ENCODE data around the gene NELL2.

NELL2 gene

GRCh38 chr12:44869503-44869902 is 6.6 kb downstream of the NELL2 start:
- Mint-ChIP-seq H3K9me3 (peaks cover 0 to 7% of the 10 kb centered on the region in 2 donors), H3K27me3 (peaks cover 18 to 19% of the 10 kb centered on the region in 2 donors), H3K27ac (no peak overlapping the region), H3K4me1 (no peaks in the 10 kb centered on the region), H3K4me3 (no peak overlapping the region), H3K36me3 (no peaks in the 10 kb centered on the region)
- no peak for DNase-seq
- no peak for ATAC-seq (replicated peaks)

GRCh38 chr12:44863867-44864266 is 12.2 kb downstream of the NELL2 start:
- Mint-ChIP-seq H3K27ac (no peak overlapping the region), H3K27me3 (peaks cover 0 to 4% of the 10 kb centered on the region in 2 donors), H3K4me1 (no peaks in the 10 kb centered on the region), H3K4me3 (no peak overlapping the region), H3K9me3 (peaks cover 8 to 10% of the 10 kb centered on the region in 2 donors), H3K36me3 (no peaks in the 10 kb centered on the region)
- no peak for ATAC-seq (replicated peaks)
- no peak for DNase-seq

GRCh38 chr12:44859998-44860689 is 16.0 kb downstream of the NELL2 start:
- DNase-seq (no peak), ATAC-seq (replicated peaks) (no peak)
- Mint-ChIP-seq H3K9me3 (peaks cover 8 to 10% of the 10 kb centered on the region in 2 donors), H3K4me3 (no peak overlapping the region), H3K27me3 (peaks cover 0 to 4% of the 10 kb centered on the region in 2 donors), H3K4me1 (no peaks in the 10 kb centered on the region), H3K36me3 (no peaks in the 10 kb centered on the region), H3K27ac (no peak overlapping the region)

- Mint-ChIP-seq H3K36me3 (no peaks in the 10 kb centered on the region), H3K27ac (no peak overlapping the region), H3K27me3 (peaks cover 0 to 4% of the 10 kb centered on the region in 2 donors), H3K4me3 (no peak overlapping the region), H3K9me3 (peaks cover 4 to 5% of the 10 kb centered on the region in 2 donors), H3K4me1 (no peaks in the 10 kb centered on the region)
- ATAC-seq (replicated peaks): no peak
- no peak for DNase-seq
Observed at GRCh38 chr12:44858226-44858855, 17.8 kb downstream of the NELL2 start.

GRCh38 chr12:44852483-44852882 is 23.6 kb downstream of the NELL2 start:
- peaks cover 10 to 11% of the 10 kb centered on the region in 2 donors for H3K4me1 Mint-ChIP-seq
- H3K4me3 Mint-ChIP-seq: no peak overlapping the region
- ATAC-seq (replicated peaks) (no peak), DNase-seq (no peak)
- H3K27me3 Mint-ChIP-seq: peaks cover 0 to 8% of the 10 kb centered on the region in 2 donors
- peaks cover 0 to under 1% of the 10 kb centered on the region in 2 donors for H3K9me3 Mint-ChIP-seq
- H3K27ac Mint-ChIP-seq: no peak overlapping the region
- H3K36me3 Mint-ChIP-seq: no peaks in the 10 kb centered on the region

- H3K9me3 Mint-ChIP-seq: peaks cover 0 to 2% of the 10 kb centered on the region in 2 donors
- peaks cover 0 to 11% of the 10 kb centered on the region in 2 donors for H3K27me3 Mint-ChIP-seq
- no peak overlapping the region for H3K27ac Mint-ChIP-seq
- DNase-seq: no peak
- no peak overlapping the region for H3K4me3 Mint-ChIP-seq
- H3K4me1 Mint-ChIP-seq: peaks cover 12 to 14% of the 10 kb centered on the region in 2 donors
- H3K36me3 Mint-ChIP-seq: no peaks in the 10 kb centered on the region
- no peak for ATAC-seq (replicated peaks)
Observed at GRCh38 chr12:44851586-44851985, 24.5 kb downstream of the NELL2 start.

- Mint-ChIP-seq H3K36me3 (no peaks in the 10 kb centered on the region), H3K4me1 (peaks cover 12 to 14% of the 10 kb centered on the region in 2 donors), H3K27me3 (peaks cover 0 to 11% of the 10 kb centered on the region in 2 donors), H3K27ac (peak overlapping the region; percentile 72), H3K9me3 (peaks cover 0 to 3% of the 10 kb centered on the region in 2 donors), H3K4me3 (no peak overlapping the region)
- ATAC-seq (replicated peaks) (peak; percentile 27 to 49), DNase-seq (no peak)
Observed at GRCh38 chr12:44848703-44849085, 27.4 kb downstream of the NELL2 start.

- Mint-ChIP-seq H3K27ac (peak overlapping the region; percentile 80), H3K9me3 (peaks cover 0 to 3% of the 10 kb centered on the region in 2 donors), H3K27me3 (peaks cover 0 to 11% of the 10 kb centered on the region in 2 donors), H3K36me3 (no peaks in the 10 kb centered on the region), H3K4me1 (peaks cover 12 to 14% of the 10 kb centered on the region in 2 donors), H3K4me3 (peak overlapping the region in 1 of 2 donors; percentile 21)
- DNase-seq (peak; percentile 2), ATAC-seq (replicated peaks) (peak; percentile 57 to 82)
Observed at GRCh38 chr12:44847888-44848702, 28.0 kb downstream of the NELL2 start.

- ATAC-seq (replicated peaks): peak; percentile 44 to 68
- H3K27ac Mint-ChIP-seq: peak overlapping the region; percentile 80
- no peak overlapping the region for H3K4me3 Mint-ChIP-seq
- H3K27me3 Mint-ChIP-seq: peaks cover 0 to 11% of the 10 kb centered on the region in 2 donors
- peaks cover 12 to 14% of the 10 kb centered on the region in 2 donors for H3K4me1 Mint-ChIP-seq
- no peaks in the 10 kb centered on the region for H3K36me3 Mint-ChIP-seq
- H3K9me3 Mint-ChIP-seq: peaks cover 0 to 3% of the 10 kb centered on the region in 2 donors
- no peak for DNase-seq
Observed at GRCh38 chr12:44847403-44847802, 28.7 kb downstream of the NELL2 start.

- no peaks in the 10 kb centered on the region for H3K36me3 Mint-ChIP-seq
- ATAC-seq (replicated peaks) (no peak), DNase-seq (no peak)
- H3K27me3 Mint-ChIP-seq: peaks cover 0 to 11% of the 10 kb centered on the region in 2 donors
- H3K4me3 Mint-ChIP-seq: no peak overlapping the region
- H3K27ac Mint-ChIP-seq: no peak overlapping the region
- H3K4me1 Mint-ChIP-seq: peaks cover 12 to 14% of the 10 kb centered on the region in 2 donors
- H3K9me3 Mint-ChIP-seq: peaks cover 0 to 3% of the 10 kb centered on the region in 2 donors
Observed at GRCh38 chr12:44846826-44847225, 29.3 kb downstream of the NELL2 start.

- Mint-ChIP-seq H3K4me3 (no peak overlapping the region), H3K27me3 (peaks cover 0 to 5% of the 10 kb centered on the region in 2 donors), H3K36me3 (no peaks in the 10 kb centered on the region), H3K9me3 (peaks cover 0 to 3% of the 10 kb centered on the region in 2 donors), H3K4me1 (peaks cover 4 to 5% of the 10 kb centered on the region in 2 donors), H3K27ac (no peak overlapping the region)
- ATAC-seq (replicated peaks): no peak
- DNase-seq: no peak
Observed at GRCh38 chr12:44842669-44843068, 33.4 kb downstream of the NELL2 start.

- no peaks in the 10 kb centered on the region for H3K4me1 Mint-ChIP-seq
- DNase-seq (no peak), ATAC-seq (replicated peaks) (no peak)
- no peak overlapping the region for H3K4me3 Mint-ChIP-seq
- H3K27me3 Mint-ChIP-seq: no peaks in the 10 kb centered on the region
- H3K27ac Mint-ChIP-seq: no peak overlapping the region
- H3K9me3 Mint-ChIP-seq: no peaks in the 10 kb centered on the region
- no peaks in the 10 kb centered on the region for H3K36me3 Mint-ChIP-seq
Observed at GRCh38 chr12:44839785-44840184, 36.3 kb downstream of the NELL2 start.

GRCh38 chr12:44837114-44837755 is 38.9 kb downstream of the NELL2 start:
- Mint-ChIP-seq H3K27ac (no peak overlapping the region), H3K4me3 (no peak overlapping the region)
- ATAC-seq (replicated peaks): no peak

More at GRCh38 chr12:44837114-44837755, 38.9 kb downstream of the NELL2 start:
- H3K4me1 Mint-ChIP-seq: no peaks in the 10 kb centered on the region
- no peak for DNase-seq
- H3K36me3 Mint-ChIP-seq: no peaks in the 10 kb centered on the region
- no peaks in the 10 kb centered on the region for H3K9me3 Mint-ChIP-seq
- no peaks in the 10 kb centered on the region for H3K27me3 Mint-ChIP-seq
